Renal cortical epithelial cell (primary cell): ENCODE data around the gene SH3RF3. TPM values are rescaled to one million over a fixed set of nuclear protein-coding genes. Genes with fewer than 3 reads are reported as not detected.

Experiments
- DNase-seq: peaks from one replicate; pipeline ENCODE4 v3.0.0-alpha.2; 2011; ENCODE audit warnings: low read depth
- total RNA-seq: library from RNA; depleted of rRNA; stranded (reverse); fragments of >200 nt; gene quantifications from 2 replicates; pipeline ENCODE4 v1.2.3, GENCODE V29; 2014

Gene SH3RF3
- total RNA-seq, 1 donor from 2014 or later = 0.40 TPM

- no peak for DNase-seq
Observed at GRCh38 chr2:109434351-109434750, 305.3 kb downstream of the SH3RF3 start.

GRCh38 chr2:109435066-109435690 is 306.2 kb downstream of the SH3RF3 start:
- no peak for DNase-seq

GRCh38 chr2:109435901-109436598 is 307.0 kb downstream of the SH3RF3 start:
- DNase-seq = no peak

- no peak for DNase-seq
Observed at GRCh38 chr2:109436610-109437225, 307.7 kb downstream of the SH3RF3 start.

GRCh38 chr2:109437325-109438090 is 308.5 kb downstream of the SH3RF3 start:
- DNase-seq = no peak

- no peak for DNase-seq
Observed at GRCh38 chr2:109438146-109438545, 309.1 kb downstream of the SH3RF3 start.

- peak; percentile 23 for DNase-seq
Observed at GRCh38 chr2:109438773-109439389, 309.9 kb downstream of the SH3RF3 start.

GRCh38 chr2:109439390-109439786 is 310.4 kb downstream of the SH3RF3 start:
- no peak for DNase-seq

GRCh38 chr2:109439986-109440385 is 311.0 kb downstream of the SH3RF3 start:
- DNase-seq = no peak

- DNase-seq = no peak
Observed at GRCh38 chr2:109440499-109441156, 311.6 kb downstream of the SH3RF3 start.

- DNase-seq = no peak
Observed at GRCh38 chr2:109442715-109443319, 313.8 kb downstream of the SH3RF3 start.

GRCh38 chr2:109444916-109445315 is 315.9 kb downstream of the SH3RF3 start:
- no peak for DNase-seq

- no peak for DNase-seq
Observed at GRCh38 chr2:109446278-109447131, 317.5 kb downstream of the SH3RF3 start.

GRCh38 chr2:109447251-109447661 is 318.3 kb downstream of the SH3RF3 start:
- peak; percentile 9 for DNase-seq

GRCh38 chr2:109447776-109448175 is 318.8 kb downstream of the SH3RF3 start:
- DNase-seq = no peak

GRCh38 chr2:109448207-109448606 is 319.2 kb downstream of the SH3RF3 start:
- no peak for DNase-seq

- DNase-seq = no peak
Observed at GRCh38 chr2:109448946-109449788, 320.2 kb downstream of the SH3RF3 start.

GRCh38 chr2:109450574-109451273 is 321.7 kb downstream of the SH3RF3 start:
- no peak for DNase-seq
